Thyroid gland (tissue), 4 donors: ENCODE measurements around the gene NBDY. TPM values are rescaled to one million over a fixed set of nuclear protein-coding genes. Genes with fewer than 3 reads are reported as not detected.

Source experiments
- DNase-seq, 2 donors: peaks; one replicate each; pipeline ENCODE4 v3.0.0-alpha.2; 2019
- H3K27ac ChIP-seq, 3 donors: fragments of 200-600 bp; sonication (generic); 1 replicate in 2 of 3; 2 replicates in 1 of 3; pipeline ENCODE4 v1.5.1; 2016 to 2019; ENCODE audit warnings: mild to moderate bottlenecking in 1 of 3, moderate library complexity in 1 of 3
- H3K27me3 ChIP-seq: fragments of 200-600 bp; sonication (generic); one replicate; pipeline ENCODE4 v1.5.1; 2019
- H3K36me3 ChIP-seq, 2 donors: fragments of 200-600 bp; sonication (generic); one replicate each; pipeline ENCODE4 v1.5.1; 2016 to 2019
- H3K4me1 ChIP-seq, 2 donors: fragments of 200-600 bp; sonication (generic); one replicate each; pipeline ENCODE4 v1.5.1; 2017 to 2019
- H3K4me3 ChIP-seq, 3 donors: fragments of 200-600 bp; sonication (generic); replicated peaks in 1 of 3; 1 replicate in 2 of 3; 2 replicates in 1 of 3; pipeline ENCODE4 v1.5.1; 2016; ENCODE audit warnings: mild to moderate bottlenecking in 1 of 3
- H3K9me3 ChIP-seq: fragments of 200-600 bp; sonication (generic); one replicate; pipeline ENCODE4 v1.5.1; 2017
- CTCF ChIP-seq, 6 experiments: fragments of 200-600 bp in 3 of 6; fragments of 450-650 bp in 3 of 6; sonication (generic) in 3 of 6; IDR thresholded peaks; one replicate each; pipeline ENCODE4 v1.5.1; 2016 to 2019; ENCODE audit warnings: antibody characterized with exemption in 6 of 6, mild to moderate bottlenecking in 2 of 6, inconsistent platforms in 1 of 6, moderate library complexity in 1 of 6
- POLR2A ChIP-seq, 2 donors: fragments of 450-650 bp; IDR thresholded peaks; one replicate each; pipeline ENCODE4 v1.6.1; 2017; ENCODE audit warnings: antibody characterized with exemption in 2 of 2, mild to moderate bottlenecking in 2 of 2, moderate library complexity in 1 of 2
- WGBS, 2 donors: methylation state at CpG; one replicate each; pipeline ENCODE4 v1.1.5; 2017; 5-methylcytosine and 5-hydroxymethylcytosine counted together
- intact Hi-C: fragments of 100-400 bp; cut with DNase I; formaldehyde crosslinking; loops from one replicate; pipeline ENCODE4 v1.15.1; 2023
- total RNA-seq, 4 donors: library from RNA; depleted of rRNA; stranded (reverse); fragments of >200 nt; gene quantifications; one replicate each; pipeline ENCODE4 v1.2.3, GENCODE V29; 2016

Gene NBDY
- total RNA-seq, 4 donors from 2014 or later, result 14.7 to 35.7 (median 17.2) TPM

GRCh38 chrX:56785442-56785841 lies 56.4 kb downstream of the NBDY start:
- WGBS, 2 donors, result 77 to 85% methylated on average over 7 of the region's 7 CpGs
- TF ChIP-seq CTCF (IDR thresholded peaks at IDR 0.05) (no peak), POLR2A (IDR thresholded peaks at IDR 0.05) (no peak)
- Histone ChIP-seq H3K36me3 (no peaks in the 10 kb centered on the region), H3K9me3 (no peaks in the 10 kb centered on the region), H3K27me3 (no peaks in the 10 kb centered on the region), H3K4me3 (no peak overlapping the region), H3K4me1 (peaks cover 7 to 10% of the 10 kb centered on the region in 2 donors), H3K27ac (no peak overlapping the region)
- intact Hi-C loops, result no loop called here
- no peak for DNase-seq

GRCh38 chrX:56786889-56787733 lies 58.1 kb downstream of the NBDY start:
- Histone ChIP-seq H3K4me1 (peaks cover 7 to 10% of the 10 kb centered on the region in 2 donors), H3K36me3 (no peaks in the 10 kb centered on the region), H3K27ac (no peak overlapping the region), H3K9me3 (no peaks in the 10 kb centered on the region), H3K4me3 (no peak overlapping the region), H3K27me3 (no peaks in the 10 kb centered on the region)
- intact Hi-C loops, result no loop called here
- 92 to 96% methylated on average over 8 of the region's 9 CpGs for WGBS, 2 donors
- no peak for TF ChIP-seq POLR2A (IDR thresholded peaks at IDR 0.05)
- TF ChIP-seq CTCF (IDR thresholded peaks at IDR 0.05), result no peak
- no peak for DNase-seq

- Histone ChIP-seq H3K4me3 (no peak overlapping the region), H3K27me3 (no peaks in the 10 kb centered on the region), H3K36me3 (no peaks in the 10 kb centered on the region), H3K4me1 (peaks cover 7 to 10% of the 10 kb centered on the region in 2 donors), H3K9me3 (no peaks in the 10 kb centered on the region), H3K27ac (no peak overlapping the region)
- 94 to 100% methylated on average over 1 to 5 of the region's 5 CpGs for WGBS, 2 donors
- intact Hi-C loops, result no loop called here
- TF ChIP-seq POLR2A (IDR thresholded peaks at IDR 0.05) (no peak), CTCF (IDR thresholded peaks at IDR 0.05) (no peak)
- DNase-seq, result no peak
Observed at GRCh38 chrX:56787734-56788152, 58.7 kb downstream of the NBDY start.

GRCh38 chrX:56788229-56788628 lies 59.2 kb downstream of the NBDY start:
- intact Hi-C loops, result no loop called here
- peak overlapping the region in 1 of 3 donors; percentile 17 for H3K27ac ChIP-seq
- peaks cover 7 to 10% of the 10 kb centered on the region in 2 donors for H3K4me1 ChIP-seq
- no peaks in the 10 kb centered on the region for H3K9me3 ChIP-seq
- TF ChIP-seq POLR2A (IDR thresholded peaks at IDR 0.05) (no peak), CTCF (IDR thresholded peaks at IDR 0.05) (peak in 1 of 6 experiments; percentile 40)
- no peak for DNase-seq
- 83 to 94% methylated on average over 1 to 3 of the region's 3 CpGs for WGBS, 2 donors
- H3K4me3 ChIP-seq, result no peak overlapping the region
- no peaks in the 10 kb centered on the region for H3K27me3 ChIP-seq
- no peaks in the 10 kb centered on the region for H3K36me3 ChIP-seq

- Histone ChIP-seq H3K4me1 (peaks cover 5 to 9% of the 10 kb centered on the region in 2 donors), H3K9me3 (no peaks in the 10 kb centered on the region), H3K4me3 (no peak overlapping the region), H3K36me3 (no peaks in the 10 kb centered on the region), H3K27ac (peak overlapping the region in 1 of 3 donors; percentile 17), H3K27me3 (no peaks in the 10 kb centered on the region)
- 61 to 92% methylated on average over 5 to 7 of the region's 7 CpGs for WGBS, 2 donors
- DNase-seq, result peak in 1 of 2 donors; percentile 56
- intact Hi-C loops, result no loop called here
- TF ChIP-seq POLR2A (IDR thresholded peaks at IDR 0.05) (no peak), CTCF (IDR thresholded peaks at IDR 0.05) (peak in 3 of 6 experiments; percentile 14 to 65 (median 45))
Observed at GRCh38 chrX:56788717-56789122, 59.7 kb downstream of the NBDY start.
